HG03066 (cell line): ENCODE results near the gene DESI2.

Source experiments
- ATAC-seq: cut with Tn5 transposase; IDR thresholded peaks from one replicate; pipeline ENCODE4 v1.9.1; 2021; ENCODE audit warnings: low read depth; ENCODE audit not compliant: unreplicated experiment

Gene DESI2

GRCh38 chr1:244749230-244750016, 96.5 kb downstream of the DESI2 start:
- no peak for ATAC-seq

- ATAC-seq: no peak
Observed at GRCh38 chr1:244751271-244751895, 98.5 kb downstream of the DESI2 start.

GRCh38 chr1:244755673-244756072, 102.7 kb downstream of the DESI2 start:
- no peak for ATAC-seq

- ATAC-seq: no peak
Observed at GRCh38 chr1:244757091-244757939, 104.4 kb downstream of the DESI2 start.
